Esophagus squamous epithelium (tissue), 5 donors: ENCODE data around the gene RERE. TPM values are rescaled to one million over a fixed set of nuclear protein-coding genes. Genes with fewer than 3 reads are reported as not detected.

Source experiments
- DNase-seq: peaks from one replicate; lab custom pipeline; 2025; lab: John Stamatoyannopoulos, UW
- H3K27ac ChIP-seq, 4 donors: fragments of 200-600 bp; sonication (generic); one replicate each; pipeline ENCODE4 v1.5.1; 2016 to 2019; ENCODE audit warnings: mild to moderate bottlenecking in 1 of 4
- H3K27me3 ChIP-seq, 4 donors: fragments of 200-600 bp; sonication (generic); 1 replicate in 3 of 4; 2 replicates in 1 of 4; pipeline versions ENCODE4 v1.5.1 to v1.6.0; 2017 to 2021; ENCODE audit warnings: antibody characterized with exemption in 1 of 4
- H3K36me3 ChIP-seq, 3 donors: fragments of 200-600 bp; sonication (generic); one replicate each; pipeline ENCODE4 v1.5.1; 2016 to 2019
- H3K4me1 ChIP-seq, 3 donors: fragments of 200-600 bp; sonication (generic); one replicate each; pipeline ENCODE4 v1.5.1; 2017 to 2019
- H3K4me3 ChIP-seq, 4 donors: fragments of 200-600 bp; sonication (generic); 1 replicate in 3 of 4; 2 replicates in 1 of 4; pipeline ENCODE4 v1.5.1; 2016 to 2019; ENCODE audit warnings: mild to moderate bottlenecking in 2 of 4, moderate library complexity in 1 of 4
- H3K9me3 ChIP-seq, 3 donors: fragments of 200-600 bp; sonication (generic); one replicate each; pipeline ENCODE4 v1.5.1; 2016 to 2019
- POLR2A ChIP-seq, 4 donors: fragments of 450-650 bp; IDR thresholded peaks; one replicate each; pipeline ENCODE4 v1.6.1; 2017; ENCODE audit warnings: antibody characterized with exemption in 4 of 4, mild to moderate bottlenecking in 4 of 4, moderate library complexity in 3 of 4
- WGBS, 2 donors: methylation state at CpG; one replicate each; pipeline ENCODE4 v1.1.5; 2018; 5-methylcytosine and 5-hydroxymethylcytosine counted together
- intact Hi-C: fragments of 100-400 bp; cut with DNase I; formaldehyde crosslinking; loops from one replicate; pipeline ENCODE4 v1.15.0; 2022
- total RNA-seq, 4 donors: library from RNA; depleted of rRNA; stranded (reverse); fragments of >200 nt; gene quantifications; one replicate each; pipeline ENCODE4 v1.1.0, GENCODE V29; 2016
- TF ChIP-seq, protein P1 (sequence below), 6 experiments: fragments of 450-650 bp in 4 of 6; fragments of 200-600 bp in 2 of 6; sonication (generic) in 2 of 6; IDR thresholded peaks; one replicate each; pipeline ENCODE4 v1.5.1; 2016 to 2019; ENCODE audit warnings: antibody characterized with exemption in 6 of 6, mild to moderate bottlenecking in 4 of 6, moderate library complexity in 4 of 6
- donor health status: DM: yes; HTN: yes; CAD: no.

The RERE gene
- total RNA-seq, 4 donors from 2014 or later, result 27.5 to 56.6 (median 32.1) TPM

DNA sequence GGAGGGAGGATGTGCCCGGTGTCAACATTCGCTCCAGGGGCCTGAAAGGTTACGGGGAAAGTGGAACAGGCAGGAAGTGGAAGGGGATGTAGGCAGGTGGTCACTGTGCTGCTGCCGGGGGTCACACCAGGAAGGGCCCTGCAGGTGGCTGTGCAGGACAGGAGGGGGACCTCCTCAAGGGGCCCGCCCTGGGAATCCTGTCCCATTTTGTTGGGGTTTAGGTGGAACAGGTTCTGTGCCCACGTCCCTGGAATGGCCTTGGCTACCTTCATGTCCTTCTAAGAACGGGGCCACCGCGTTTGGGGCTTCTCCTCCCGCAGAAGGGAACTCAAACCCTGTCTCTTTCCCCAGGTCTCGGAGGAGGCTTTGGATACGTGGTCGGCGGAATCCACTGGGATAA, 487.6 kb downstream of the RERE start:
- Histone ChIP-seq H3K4me3 (no peak overlapping the region), H3K4me1 (no peaks in the 10 kb centered on the region), H3K27ac (no peak overlapping the region), H3K9me3 (no peaks in the 10 kb centered on the region), H3K36me3 (peaks cover 0 to 6% (median 0%) of the 10 kb centered on the region in 3 donors), H3K27me3 (no peaks in the 10 kb centered on the region)
- no peak for TF ChIP-seq POLR2A (IDR thresholded peaks at IDR 0.05)
- TF ChIP-seq, protein P1, sequence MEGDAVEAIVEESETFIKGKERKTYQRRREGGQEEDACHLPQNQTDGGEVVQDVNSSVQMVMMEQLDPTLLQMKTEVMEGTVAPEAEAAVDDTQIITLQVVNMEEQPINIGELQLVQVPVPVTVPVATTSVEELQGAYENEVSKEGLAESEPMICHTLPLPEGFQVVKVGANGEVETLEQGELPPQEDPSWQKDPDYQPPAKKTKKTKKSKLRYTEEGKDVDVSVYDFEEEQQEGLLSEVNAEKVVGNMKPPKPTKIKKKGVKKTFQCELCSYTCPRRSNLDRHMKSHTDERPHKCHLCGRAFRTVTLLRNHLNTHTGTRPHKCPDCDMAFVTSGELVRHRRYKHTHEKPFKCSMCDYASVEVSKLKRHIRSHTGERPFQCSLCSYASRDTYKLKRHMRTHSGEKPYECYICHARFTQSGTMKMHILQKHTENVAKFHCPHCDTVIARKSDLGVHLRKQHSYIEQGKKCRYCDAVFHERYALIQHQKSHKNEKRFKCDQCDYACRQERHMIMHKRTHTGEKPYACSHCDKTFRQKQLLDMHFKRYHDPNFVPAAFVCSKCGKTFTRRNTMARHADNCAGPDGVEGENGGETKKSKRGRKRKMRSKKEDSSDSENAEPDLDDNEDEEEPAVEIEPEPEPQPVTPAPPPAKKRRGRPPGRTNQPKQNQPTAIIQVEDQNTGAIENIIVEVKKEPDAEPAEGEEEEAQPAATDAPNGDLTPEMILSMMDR (IDR thresholded peaks at IDR 0.05), result no peak
- WGBS, 2 donors, result 69 to 85% methylated on average over 6 to 12 of the region's 14 CpGs
- DNase-seq, result no peak
- intact Hi-C loops, result no loop called here

DNA sequence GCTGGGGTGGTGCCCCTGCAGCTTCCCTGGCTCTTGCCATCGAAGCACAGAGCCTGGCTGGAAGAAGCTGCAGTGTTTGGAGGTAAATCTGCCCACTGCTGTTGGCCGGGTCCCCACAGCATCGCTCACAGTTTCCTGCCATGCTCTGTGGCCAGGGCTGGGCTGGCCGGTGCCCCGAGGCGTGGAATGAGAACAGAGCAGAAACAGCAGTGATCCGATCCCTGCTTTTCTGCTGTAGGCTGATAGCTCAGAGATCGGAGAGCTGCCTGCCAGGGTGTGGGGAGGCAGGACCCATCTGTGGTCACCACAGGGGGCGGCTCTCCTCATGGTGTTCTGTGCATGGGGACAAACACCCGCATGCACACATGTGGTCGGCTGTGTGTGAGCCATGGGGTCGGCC, 488.0 kb downstream of the RERE start:
- H3K27me3 ChIP-seq, result no peaks in the 10 kb centered on the region
- H3K4me3 ChIP-seq, result no peak overlapping the region
- no peaks in the 10 kb centered on the region for H3K9me3 ChIP-seq
- TF ChIP-seq, protein P1 (IDR thresholded peaks at IDR 0.05), result no peak
- no peak for TF ChIP-seq POLR2A (IDR thresholded peaks at IDR 0.05)
- peaks cover 0 to 6% (median 0%) of the 10 kb centered on the region in 3 donors for H3K36me3 ChIP-seq
- intact Hi-C loops, result no loop called here
- no peak overlapping the region for H3K27ac ChIP-seq
- DNase-seq, result no peak
- 68 to 69% methylated on average over 5 to 6 of the region's 12 CpGs for WGBS, 2 donors
- H3K4me1 ChIP-seq, result no peaks in the 10 kb centered on the region

DNA sequence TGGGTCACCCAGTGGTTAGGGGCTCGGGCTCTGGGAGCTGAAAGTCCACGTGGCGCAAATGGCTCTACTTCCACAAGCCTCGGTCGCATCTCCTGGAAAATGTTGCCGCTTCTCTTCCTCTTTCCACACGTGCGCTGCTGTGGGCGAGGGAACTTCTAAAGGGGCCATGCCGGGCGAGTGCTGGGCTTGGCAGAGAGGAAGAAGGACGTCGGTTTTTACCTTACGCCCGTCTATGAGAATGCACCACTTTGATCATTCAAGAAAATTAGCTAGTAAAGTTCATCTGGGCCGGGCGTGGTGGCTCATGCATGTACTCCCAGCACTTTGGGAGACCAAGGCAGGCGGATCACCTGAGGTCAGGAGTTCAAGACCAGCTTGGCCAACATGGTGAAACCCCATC, 489.2 kb downstream of the RERE start:
- TF ChIP-seq, protein P1 (IDR thresholded peaks at IDR 0.05), result no peak
- TF ChIP-seq POLR2A (IDR thresholded peaks at IDR 0.05), result no peak
- H3K27ac ChIP-seq, result no peak overlapping the region
- intact Hi-C loops, result no loop called here
- WGBS, 2 donors, result 90 to 91% methylated on average over 15 to 16 of the region's 18 CpGs
- no peaks in the 10 kb centered on the region for H3K27me3 ChIP-seq
- no peaks in the 10 kb centered on the region for H3K4me1 ChIP-seq
- peaks cover 0 to 6% (median 0%) of the 10 kb centered on the region in 3 donors for H3K36me3 ChIP-seq
- no peak for DNase-seq
- H3K9me3 ChIP-seq, result no peaks in the 10 kb centered on the region
- H3K4me3 ChIP-seq, result no peak overlapping the region

DNA sequence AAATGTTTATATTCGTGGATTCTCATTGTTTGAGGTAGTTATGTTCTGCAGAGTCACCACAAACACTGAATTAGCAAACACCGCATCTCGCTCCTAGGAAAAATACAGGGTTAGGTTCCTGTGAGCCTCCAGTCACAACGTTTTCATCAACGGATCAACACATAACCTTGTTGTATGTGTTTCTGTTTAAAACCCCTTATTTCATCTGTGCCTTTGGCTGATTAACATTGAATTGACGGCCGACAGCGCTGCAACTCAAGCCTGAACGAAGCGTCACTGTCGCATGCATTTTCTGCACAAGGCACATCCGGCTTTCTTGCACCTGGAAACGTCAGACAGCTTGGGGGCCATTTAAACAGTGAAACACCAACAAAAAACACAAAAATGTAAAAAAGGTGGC, 491.2 kb downstream of the RERE start:
- 90 to 91% methylated on average over 13 of the region's 13 CpGs for whole genome bisulfite sequencing, 2 donors
- intact Hi-C loops, result no loop called here
- H3K27ac ChIP-seq, result no peak overlapping the region
- H3K4me1 ChIP-seq, result no peaks in the 10 kb centered on the region
- DNase-seq, result no peak
- no peaks in the 10 kb centered on the region for H3K9me3 ChIP-seq
- no peaks in the 10 kb centered on the region for H3K27me3 ChIP-seq
- H3K4me3 ChIP-seq, result no peak overlapping the region
- no peak for TF ChIP-seq POLR2A (IDR thresholded peaks at IDR 0.05)
- TF ChIP-seq, protein P1 (IDR thresholded peaks at IDR 0.05), result no peak
- H3K36me3 ChIP-seq, result peaks cover 0 to 6% (median 0%) of the 10 kb centered on the region in 3 donors

DNA sequence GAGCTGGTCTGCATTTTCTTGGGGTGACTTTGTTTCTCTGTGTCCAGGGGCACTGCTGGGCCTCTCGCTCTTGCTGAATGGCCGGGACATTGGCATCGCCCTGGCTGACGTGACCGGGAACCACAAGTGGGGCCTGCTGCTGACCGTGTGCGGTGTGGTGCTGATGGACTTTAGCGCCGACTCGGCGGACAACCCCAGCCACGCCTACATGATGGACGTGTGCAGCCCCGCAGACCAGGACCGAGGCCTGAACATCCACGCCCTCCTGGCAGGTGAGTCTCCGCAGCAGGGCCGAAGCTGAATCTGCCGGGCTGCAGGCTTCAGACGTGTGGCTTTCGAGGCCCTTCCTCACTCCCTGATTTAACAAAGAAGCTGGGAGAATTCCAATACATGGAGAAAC, 491.7 kb downstream of the RERE start:
- intact Hi-C loops, result no loop called here
- no peak overlapping the region for H3K27ac ChIP-seq
- peaks cover 0 to 6% (median 0%) of the 10 kb centered on the region in 3 donors for H3K36me3 ChIP-seq
- DNase-seq, result no peak
- TF ChIP-seq, protein P1 (IDR thresholded peaks at IDR 0.05), result no peak
- TF ChIP-seq POLR2A (IDR thresholded peaks at IDR 0.05), result no peak
- H3K9me3 ChIP-seq, result no peaks in the 10 kb centered on the region
- no peaks in the 10 kb centered on the region for H3K4me1 ChIP-seq
- no peaks in the 10 kb centered on the region for H3K27me3 ChIP-seq
- H3K4me3 ChIP-seq, result no peak overlapping the region
- WGBS, 2 donors, result 88 to 97% methylated on average over 6 to 7 of the region's 21 CpGs
